NCI-H510A treated with DMSO at 0.1 percent for 48 hours (cell line): Measurements from ENCODE around the gene NAV3.

ENCODE experiments used
- DNase-seq: peaks from one replicate; lab custom pipeline; 2025; lab: John Stamatoyannopoulos, UW

NAV3 gene

GRCh38 chr12:77992760-77993159, 162.1 kb downstream of the NAV3 start:
- DNase-seq = no peak

DNA sequence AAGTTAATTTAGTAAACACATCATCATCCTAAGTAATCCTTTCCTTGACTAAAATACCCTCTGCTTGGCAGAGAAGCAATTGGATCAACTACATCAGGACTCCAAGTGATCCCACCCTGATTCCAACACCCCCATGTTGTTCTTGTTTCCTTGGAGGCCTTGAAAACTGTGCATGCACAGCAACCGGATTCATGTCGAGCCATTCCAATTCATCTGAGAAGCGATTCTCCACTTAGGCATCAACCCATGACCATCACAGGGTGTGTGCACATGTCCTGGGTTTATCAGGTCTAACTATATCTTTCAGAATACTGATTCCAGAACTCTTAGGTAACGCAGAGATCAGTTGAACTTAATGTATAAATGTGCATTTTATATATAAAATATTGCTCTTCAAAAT, 163.0 kb downstream of the NAV3 start:
- DNase-seq = no peak

DNA sequence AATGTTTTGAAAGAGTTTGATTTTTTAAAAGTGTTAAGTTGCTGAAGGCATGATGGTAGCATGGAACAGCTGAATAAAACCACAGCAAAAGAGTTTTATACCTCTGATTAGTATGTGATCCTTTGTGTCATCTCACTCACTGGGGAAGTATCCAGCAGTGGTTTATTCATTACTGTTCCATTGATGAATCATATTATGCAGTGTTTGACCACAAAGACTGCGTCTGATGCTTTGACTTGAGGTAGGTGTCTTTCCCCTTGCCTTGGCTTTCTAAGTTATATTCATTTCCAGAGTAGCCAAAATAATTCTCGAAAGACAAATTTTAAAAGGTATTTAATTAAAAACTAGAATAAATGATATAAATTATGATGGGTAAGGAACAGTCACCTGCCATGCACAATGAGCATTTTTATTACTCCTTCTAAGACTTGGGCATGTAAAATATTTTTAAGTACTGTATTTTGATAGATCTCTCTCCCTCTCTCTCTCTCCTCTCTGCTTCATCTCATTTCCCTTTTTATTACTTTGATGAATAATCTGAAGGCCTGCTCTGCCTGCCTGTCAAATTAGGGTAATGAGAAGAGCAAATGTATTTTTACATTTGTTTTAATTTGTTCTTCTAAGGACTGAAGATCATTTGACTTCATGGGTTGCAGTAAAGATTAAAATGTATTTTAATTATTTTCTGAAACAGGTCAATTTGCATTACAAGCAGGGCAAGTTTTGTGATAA, 164.9 kb downstream of the NAV3 start:
- DNase-seq = no peak

DNA sequence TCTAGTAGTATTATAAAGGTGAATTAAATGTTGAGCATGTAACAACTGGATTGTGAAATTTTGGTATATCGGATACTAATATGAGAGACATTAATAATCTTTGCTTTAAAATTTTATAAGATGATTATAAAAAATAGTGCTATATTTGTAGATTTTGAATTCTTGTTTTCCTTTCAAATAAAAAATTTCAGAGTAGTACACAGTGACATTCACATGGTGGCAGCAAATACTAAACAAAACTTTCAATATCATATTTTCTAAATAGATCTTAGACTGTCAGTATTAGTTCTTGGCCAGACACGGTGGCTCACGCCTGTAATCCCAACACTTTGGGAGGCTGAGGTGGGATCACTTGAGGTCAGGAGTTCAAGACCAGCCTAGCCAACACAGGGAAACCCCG, 166.0 kb downstream of the NAV3 start:
- no peak for DNase-seq

DNA sequence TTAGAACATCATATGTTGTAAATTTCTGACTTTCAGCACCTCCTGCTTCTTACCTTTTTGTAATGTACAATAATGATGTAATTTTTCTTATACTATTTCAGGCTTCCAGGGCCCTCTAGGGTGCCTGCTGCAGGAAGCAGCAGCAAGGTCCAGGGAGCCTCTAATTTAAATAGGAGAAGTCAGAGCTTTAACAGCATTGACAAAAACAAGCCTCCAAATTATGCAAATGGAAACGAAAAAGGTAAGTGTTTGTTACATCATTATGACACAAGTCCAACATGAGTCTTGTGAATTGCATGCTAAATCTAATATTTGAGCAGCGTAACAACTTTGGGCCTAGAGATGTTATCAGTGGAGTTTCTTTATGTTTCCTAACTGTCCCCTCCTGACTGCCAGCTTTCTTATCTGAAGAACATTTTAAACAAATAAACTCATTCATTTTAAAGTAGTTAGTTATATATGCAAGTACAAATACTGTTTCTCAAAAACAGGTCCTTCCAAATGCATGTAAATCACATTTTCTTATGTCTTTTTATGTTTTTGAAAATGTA, 167.6 kb downstream of the NAV3 start:
- no peak for DNase-seq

DNA sequence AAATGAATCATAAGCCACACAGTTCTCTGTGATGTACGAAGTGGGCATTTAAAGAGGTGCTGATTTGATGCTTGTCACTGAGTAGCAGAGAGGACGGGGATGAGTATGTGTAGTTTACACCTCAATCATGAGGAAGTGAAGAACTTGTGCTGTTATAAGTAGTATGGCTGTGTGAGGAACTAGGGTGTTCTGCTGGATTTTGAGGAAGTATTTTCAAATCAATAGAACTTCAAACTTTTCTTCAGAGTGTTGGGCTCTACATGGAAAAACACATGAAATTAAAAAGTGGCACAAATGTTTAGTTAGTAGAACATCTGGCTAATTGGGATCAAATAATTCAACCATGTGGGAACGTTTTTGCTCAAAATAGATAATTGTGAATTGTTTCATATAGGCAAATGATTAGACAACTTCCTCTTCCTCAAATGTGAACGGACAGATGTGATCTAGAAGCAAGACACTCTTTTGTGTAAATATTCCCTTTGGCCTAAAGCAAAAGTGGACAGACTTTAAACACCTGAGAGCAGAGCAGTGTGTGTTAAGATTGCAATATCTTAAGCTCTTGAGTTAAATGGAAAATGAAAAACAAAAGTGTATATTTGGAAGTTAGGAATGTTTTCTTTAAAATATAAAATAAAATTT, 168.5 kb downstream of the NAV3 start:
- DNase-seq = no peak

GRCh38 chr12:78002878-78003277, 172.2 kb downstream of the NAV3 start:
- DNase-seq = peak; percentile 56

GRCh38 chr12:78004249-78005093, 173.8 kb downstream of the NAV3 start:
- DNase-seq = peak; percentile 85

- no peak for DNase-seq
Observed at GRCh38 chr12:78005094-78005492, 174.4 kb downstream of the NAV3 start.

DNA sequence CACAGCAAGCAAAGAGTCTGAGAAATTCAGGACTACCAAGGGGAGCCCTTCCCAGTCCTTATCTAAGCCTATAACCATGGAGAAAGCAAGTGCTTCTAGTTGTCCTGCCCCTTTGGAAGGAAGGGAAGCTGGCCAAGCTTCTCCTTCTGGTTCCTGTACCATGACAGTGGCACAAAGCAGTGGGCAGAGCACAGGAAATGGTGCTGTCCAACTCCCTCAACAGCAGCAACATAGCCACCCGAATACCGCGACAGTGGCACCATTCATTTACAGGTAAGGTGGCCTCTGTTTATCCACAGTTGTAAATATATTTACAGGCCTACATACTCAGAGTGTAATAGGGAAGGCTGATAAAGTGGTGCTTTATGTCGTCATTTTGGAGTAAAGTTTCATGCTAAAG, 176.5 kb downstream of the NAV3 start:
- no peak for DNase-seq

DNA sequence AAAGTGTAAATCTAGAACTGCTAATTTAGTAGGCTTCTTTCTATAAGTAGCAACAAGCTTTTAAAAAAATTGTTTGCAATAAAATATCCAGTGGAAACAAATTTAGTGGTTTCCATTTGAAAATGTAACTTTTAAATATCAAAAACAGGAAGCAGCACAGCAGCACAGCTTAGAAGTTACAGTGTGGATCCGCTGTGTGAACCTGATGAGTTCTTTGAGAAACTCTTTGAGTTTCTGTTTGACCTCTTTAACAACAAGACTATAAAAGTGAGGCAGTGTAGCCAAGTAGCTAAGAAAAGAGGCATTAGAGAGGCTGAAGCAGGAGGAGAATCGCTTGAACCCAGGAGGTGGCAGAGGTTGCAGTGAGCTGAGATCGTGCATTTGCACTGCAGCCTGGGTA, 178.3 kb downstream of the NAV3 start:
- DNase-seq = no peak

- DNase-seq = no peak
Observed at GRCh38 chr12:78018171-78018910, 187.6 kb downstream of the NAV3 start.

- no peak for DNase-seq
Observed at GRCh38 chr12:78018939-78019338, 188.2 kb downstream of the NAV3 start.

GRCh38 chr12:78028426-78028825, 197.7 kb downstream of the NAV3 start:
- DNase-seq = no peak

DNA sequence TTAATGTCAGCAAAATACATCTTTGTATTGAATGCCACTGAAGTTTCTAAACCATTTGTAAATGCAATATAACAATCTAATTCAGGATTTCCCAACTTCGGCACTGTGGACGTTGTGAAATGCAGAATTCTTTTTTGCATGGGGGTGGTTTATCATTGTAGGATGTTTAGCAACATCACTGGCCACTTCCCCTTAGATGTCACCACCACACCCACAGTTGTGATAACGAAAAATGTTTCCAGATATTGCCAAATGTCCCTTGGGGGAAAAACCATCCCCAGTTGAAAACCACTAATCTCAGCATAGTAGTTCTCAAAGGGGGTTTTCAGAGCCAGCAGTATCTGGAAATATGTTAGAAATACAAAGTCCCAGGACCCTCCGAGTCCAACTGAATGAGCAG, 203.3 kb downstream of the NAV3 start:
- DNase-seq = no peak

DNA sequence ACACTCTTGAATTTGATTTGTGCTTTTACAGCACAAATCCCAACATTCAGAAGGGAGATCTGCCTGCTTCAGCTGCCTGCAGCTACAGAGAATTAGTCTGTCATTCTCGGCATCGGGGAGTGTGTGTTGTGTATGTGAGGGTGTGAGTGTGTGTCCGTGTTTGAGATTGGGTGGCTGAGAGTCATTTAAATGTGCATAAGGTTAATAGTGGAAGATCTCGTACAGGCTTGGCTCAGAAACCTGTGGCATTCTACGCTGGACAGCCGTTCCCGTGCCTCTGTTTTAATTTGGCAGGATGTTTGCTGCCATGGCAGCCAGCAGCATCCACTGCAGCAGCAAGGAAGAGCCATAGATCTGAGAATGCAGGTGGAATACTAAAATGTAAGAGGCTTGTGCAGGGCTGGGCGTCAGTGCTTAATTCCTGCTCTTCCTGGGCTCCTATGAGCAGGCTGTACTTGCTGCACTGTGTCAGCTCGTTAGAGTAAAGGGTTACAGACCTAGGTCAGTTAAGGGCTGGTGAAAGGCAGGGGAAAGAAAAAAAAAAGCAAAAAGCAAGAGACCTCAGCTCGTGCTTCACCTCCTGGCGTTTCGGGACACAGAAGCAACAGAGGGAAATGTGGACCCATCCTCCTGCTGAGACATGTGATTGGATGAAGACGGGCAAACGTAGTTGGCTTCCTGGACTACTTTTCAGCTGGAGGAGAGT, 205.4 kb downstream of the NAV3 start:
- DNase-seq = peak; percentile 51

DNA sequence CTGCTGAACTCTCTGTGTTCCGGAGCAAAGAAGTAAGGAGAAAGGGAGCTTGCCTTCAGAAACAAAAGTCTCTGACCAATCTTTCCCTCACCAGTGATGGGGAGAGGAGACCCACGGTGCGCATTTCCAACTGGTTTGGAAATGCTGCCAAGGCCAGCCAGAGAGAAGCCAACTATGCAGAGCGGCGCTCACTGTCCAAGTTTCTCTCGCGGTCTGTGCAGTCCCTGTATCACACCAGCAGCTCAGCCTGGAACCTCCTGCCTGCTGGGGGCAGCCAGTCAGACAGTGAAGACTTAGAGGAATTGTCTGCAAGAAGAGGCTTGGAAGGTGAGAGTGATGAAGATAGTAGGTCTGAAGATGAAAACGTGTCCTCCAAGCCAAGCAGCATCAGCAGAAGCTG, 206.2 kb downstream of the NAV3 start:
- no peak for DNase-seq

DNA sequence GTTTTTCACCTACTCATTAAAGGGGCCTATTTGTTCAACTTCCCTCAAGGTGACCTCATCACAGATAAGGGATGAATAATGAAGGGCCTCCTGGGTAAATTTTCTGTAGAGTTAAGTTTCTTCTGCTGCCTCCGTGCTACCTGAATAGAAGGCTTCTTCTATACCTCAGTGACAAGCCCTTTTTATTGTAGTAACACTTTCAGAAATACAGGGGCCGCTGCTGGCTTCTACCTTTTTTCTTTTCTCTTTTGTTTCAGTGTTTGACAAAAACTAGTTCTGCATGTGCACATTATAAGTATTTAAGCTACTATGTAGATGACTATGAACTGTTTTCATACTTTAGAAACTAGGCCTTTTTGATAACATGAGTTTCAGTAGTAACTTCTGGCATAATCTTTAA, 207.0 kb downstream of the NAV3 start:
- no peak for DNase-seq

DNA sequence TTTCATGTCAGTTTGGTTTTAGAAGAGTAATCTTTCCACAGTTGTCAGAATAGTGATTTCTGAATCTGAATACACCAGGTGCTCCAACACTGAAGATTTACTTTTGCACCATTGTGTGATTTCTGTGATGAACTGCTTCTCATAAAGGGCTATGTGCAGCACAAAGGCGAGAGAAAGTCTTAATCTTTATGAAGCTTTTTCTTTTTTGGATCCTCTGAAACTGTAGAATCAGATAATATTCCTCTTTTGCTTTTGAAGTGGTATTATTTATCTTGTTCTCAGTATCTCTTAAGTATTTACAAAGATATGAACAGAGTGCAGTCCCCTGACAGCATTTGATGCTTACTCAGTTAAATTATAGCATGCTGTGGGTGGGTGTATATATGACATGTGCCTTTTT, 207.8 kb downstream of the NAV3 start:
- no peak for DNase-seq

- DNase-seq = no peak
Observed at GRCh38 chr12:78038986-78039385, 208.3 kb downstream of the NAV3 start.

DNA sequence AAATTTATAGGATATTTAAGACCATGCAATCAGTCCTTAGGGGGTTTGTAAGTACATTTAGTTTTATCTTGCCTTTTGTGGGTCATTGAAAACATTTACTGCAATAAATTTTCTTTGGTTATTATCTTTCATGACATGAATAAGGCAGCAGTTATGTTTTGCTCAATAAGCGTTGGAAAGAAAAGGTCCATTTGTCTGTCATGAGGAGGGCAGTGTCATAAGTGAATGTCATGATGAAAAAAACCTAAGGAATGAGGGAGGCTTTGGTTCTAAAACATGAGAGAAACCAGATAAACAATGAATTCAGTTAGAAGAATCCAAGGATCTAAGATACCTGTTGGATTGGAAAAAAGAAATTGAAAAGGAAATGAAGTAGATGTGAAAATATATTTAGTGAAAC, 209.4 kb downstream of the NAV3 start:
- no peak for DNase-seq
